Sigmoid colon (tissue), 7 donors: ENCODE results near the gene TBC1D1. TPM values are rescaled to one million over a fixed set of nuclear protein-coding genes. Genes with fewer than 3 reads are reported as not detected.
"Not testable (repeated sequence)": the region's sequence is repeated elsewhere in the genome, so short reads cannot be mapped to it uniquely, and the experiment has no call there.

Source experiments
- DNase-seq: peaks from one replicate; pipeline ENCODE4 v3.0.0-alpha.2; 2019
- H3K27ac ChIP-seq, 4 donors: fragments of 200-600 bp; sonication (generic); one replicate each; pipeline ENCODE4 v1.5.1; 2016 to 2019; ENCODE audit warnings: mild to moderate bottlenecking in 1 of 4
- H3K27me3 ChIP-seq, 3 donors: fragments of 200-600 bp; sonication (generic); one replicate each; pipeline ENCODE4 v1.5.1; 2019; ENCODE audit warnings: mild to moderate bottlenecking in 1 of 3
- H3K36me3 ChIP-seq, 4 donors: fragments of 200-600 bp; sonication (generic); one replicate each; pipeline ENCODE4 v1.5.1; 2016 to 2019
- H3K4me1 ChIP-seq, 4 donors: fragments of 200-600 bp; sonication (generic); one replicate each; pipeline ENCODE4 v1.5.1; 2017 to 2019
- H3K4me3 ChIP-seq, 4 donors: fragments of 200-600 bp; sonication (generic); one replicate each; pipeline ENCODE4 v1.5.1; 2017 to 2019; ENCODE audit warnings: mild to moderate bottlenecking in 2 of 4, moderate library complexity in 1 of 4
- H3K9me3 ChIP-seq, 4 donors: fragments of 200-600 bp in 3 of 4; sonication (generic) in 3 of 4; one replicate each; pipeline versions ENCODE4 v1.5.1 to v1.6.1; 2013 to 2019
- EP300 ChIP-seq, 4 donors: sonication (generic); formaldehyde crosslinking; IDR thresholded peaks; one replicate each; pipeline ENCODE4 v1.6.1; 2017; ENCODE audit warnings: antibody characterized with exemption in 4 of 4
- POLR2A ChIP-seq, 2 donors: fragments of 450-650 bp; IDR thresholded peaks; one replicate each; pipeline ENCODE4 v1.6.1; 2016; ENCODE audit warnings: antibody characterized with exemption in 2 of 2, mild to moderate bottlenecking in 2 of 2, moderate library complexity in 2 of 2
- POLR2AphosphoS5 ChIP-seq, 4 donors: sonication (generic); formaldehyde crosslinking; IDR thresholded peaks; one replicate each; pipeline ENCODE4 v1.6.1; 2017; ENCODE audit warnings: antibody characterized with exemption in 4 of 4
- WGBS, 2 donors: extraction: QIAGEN DNeasy Blood & Tissue Kit; methylation state at CpG; one replicate each; pipeline ENCODE4 v1.1.7; 2013; 5-methylcytosine and 5-hydroxymethylcytosine counted together
- intact Hi-C: fragments of 100-400 bp; cut with DNase I; formaldehyde crosslinking; loops from one replicate; pipeline ENCODE4 v1.15.1; 2023
- polyA plus RNA-seq, 3 donors: library from polyadenylated mRNA; stranded (reverse); fragments of 200-250 nt; gene quantifications; one replicate each; pipeline ENCODE4 v1.2.3, GENCODE V29; 2013
- total RNA-seq, 4 donors: library from RNA; depleted of rRNA; stranded (reverse); fragments of >200 nt; gene quantifications; one replicate each; pipeline ENCODE4 v1.1.0, GENCODE V29; 2016
- TF ChIP-seq, protein P1 (sequence below), 4 experiments: fragments of 450-650 bp in 3 of 4; fragments of 200-600 bp in 1 of 4; IDR thresholded peaks; one replicate each; pipeline ENCODE4 v1.5.1; 2016 to 2019; ENCODE audit warnings: antibody characterized with exemption in 4 of 4, mild to moderate bottlenecking in 3 of 4, moderate library complexity in 2 of 4
- donor health status: healthy with polysubstance abuse.
- donor health status: Bipolar disorder and iron deficiency.
- donor health status: healthy.

The TBC1D1 gene
- total and polyA plus RNA-seq, 7 donors: 31.2 to 450 (median 253) TPM

DNA sequence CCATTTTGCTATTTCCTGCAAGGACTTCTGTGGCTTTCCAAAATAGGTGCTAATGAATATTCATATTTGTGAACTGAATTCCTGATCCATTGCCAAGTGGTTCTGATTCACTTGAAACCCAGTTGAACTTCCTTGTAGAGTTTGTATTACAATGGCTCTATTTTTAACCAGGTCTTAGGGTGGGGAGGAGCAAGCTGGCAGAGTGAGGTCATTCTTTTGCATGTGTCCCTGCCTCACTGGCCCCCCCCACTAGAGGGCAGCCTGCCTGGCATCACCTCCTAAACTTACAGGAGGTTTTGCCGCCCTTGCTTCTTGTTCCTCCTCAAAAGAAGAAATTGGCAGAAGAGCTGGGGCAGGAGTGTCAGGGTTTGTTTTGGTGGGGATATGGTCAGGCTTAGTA is 79.8 kb downstream of the TBC1D1 start:
- peaks cover 0 to 51% (median 35%) of the 10 kb centered on the region in 4 donors for H3K4me1 ChIP-seq
- intact Hi-C loops: loop anchor here (10.0 kb wide), 1 partner anchor 704 kb away; no protein-coding TSS in a partner anchor
- no peak overlapping the region for H3K4me3 ChIP-seq
- no peaks in the 10 kb centered on the region for H3K36me3 ChIP-seq
- no peaks in the 10 kb centered on the region for H3K27me3 ChIP-seq
- DNase-seq: peak; percentile 87
- H3K27ac ChIP-seq: peak overlapping the region; percentile 58 to 77 (median 70)
- 30 to 66% methylated on average over 1 of the region's 1 CpG for WGBS, 2 donors
- H3K9me3 ChIP-seq: no peaks in the 10 kb centered on the region
- TF ChIP-seq, protein P1, sequence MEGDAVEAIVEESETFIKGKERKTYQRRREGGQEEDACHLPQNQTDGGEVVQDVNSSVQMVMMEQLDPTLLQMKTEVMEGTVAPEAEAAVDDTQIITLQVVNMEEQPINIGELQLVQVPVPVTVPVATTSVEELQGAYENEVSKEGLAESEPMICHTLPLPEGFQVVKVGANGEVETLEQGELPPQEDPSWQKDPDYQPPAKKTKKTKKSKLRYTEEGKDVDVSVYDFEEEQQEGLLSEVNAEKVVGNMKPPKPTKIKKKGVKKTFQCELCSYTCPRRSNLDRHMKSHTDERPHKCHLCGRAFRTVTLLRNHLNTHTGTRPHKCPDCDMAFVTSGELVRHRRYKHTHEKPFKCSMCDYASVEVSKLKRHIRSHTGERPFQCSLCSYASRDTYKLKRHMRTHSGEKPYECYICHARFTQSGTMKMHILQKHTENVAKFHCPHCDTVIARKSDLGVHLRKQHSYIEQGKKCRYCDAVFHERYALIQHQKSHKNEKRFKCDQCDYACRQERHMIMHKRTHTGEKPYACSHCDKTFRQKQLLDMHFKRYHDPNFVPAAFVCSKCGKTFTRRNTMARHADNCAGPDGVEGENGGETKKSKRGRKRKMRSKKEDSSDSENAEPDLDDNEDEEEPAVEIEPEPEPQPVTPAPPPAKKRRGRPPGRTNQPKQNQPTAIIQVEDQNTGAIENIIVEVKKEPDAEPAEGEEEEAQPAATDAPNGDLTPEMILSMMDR (IDR thresholded peaks at IDR 0.05): peak; percentile 9 to 47 (median 30)
- TF ChIP-seq POLR2A (IDR thresholded peaks at IDR 0.05): no peak
- TF ChIP-seq EP300 (IDR thresholded peaks at IDR 0.05): no peak

DNA sequence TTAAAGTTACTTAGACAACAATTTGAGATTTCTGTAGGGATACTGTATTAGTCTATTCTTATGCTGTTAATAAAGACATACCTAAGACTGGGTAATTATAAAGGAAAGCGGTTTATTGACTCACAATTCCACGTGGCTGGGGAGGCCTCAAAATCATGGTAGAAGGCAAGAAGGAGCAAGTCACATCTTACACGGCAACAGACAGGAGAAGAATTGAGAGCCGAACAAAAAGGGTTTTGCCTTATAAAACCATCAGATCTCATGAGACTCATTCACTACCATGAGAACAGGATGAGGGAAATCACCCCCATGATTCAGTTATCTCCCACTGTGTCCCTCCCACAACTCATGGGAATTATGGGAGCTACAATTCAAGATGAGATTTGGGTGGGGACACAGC is 80.3 kb downstream of the TBC1D1 start:
- no peak for DNase-seq
- peaks cover 0 to 46% (median 31%) of the 10 kb centered on the region in 4 donors for H3K4me1 ChIP-seq
- intact Hi-C loops: loop anchor here (10.0 kb wide), 1 partner anchor 704 kb away; no protein-coding TSS in a partner anchor

DNA sequence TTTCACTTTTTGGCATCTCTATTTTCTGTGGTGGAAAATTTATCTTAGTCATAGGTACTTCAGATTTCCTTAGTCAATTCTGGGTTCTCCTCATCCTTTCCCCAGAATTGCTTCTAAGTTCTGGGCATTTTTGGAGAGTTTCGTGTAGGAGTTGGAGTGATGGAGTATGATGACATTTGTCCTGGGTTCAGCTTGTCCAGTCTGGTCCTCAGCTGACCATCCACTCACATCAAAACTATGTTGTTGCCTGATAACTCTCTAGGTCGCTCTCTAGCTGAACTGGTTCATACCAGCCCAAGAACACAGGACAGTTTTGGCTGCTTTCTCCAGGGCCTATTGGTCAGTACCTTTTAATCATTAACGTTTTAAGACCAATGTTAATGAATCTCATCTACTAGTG is 82.6 kb downstream of the TBC1D1 start:
- H3K4me1 ChIP-seq: peaks cover 0 to 30% (median 18%) of the 10 kb centered on the region in 4 donors
- no peak for DNase-seq
- H3K27me3 ChIP-seq: no peaks in the 10 kb centered on the region
- TF ChIP-seq POLR2AphosphoS5 (IDR thresholded peaks at IDR 0.05) (no peak), POLR2A (IDR thresholded peaks at IDR 0.05) (no peak), EP300 (IDR thresholded peaks at IDR 0.05) (no peak)
- TF ChIP-seq, protein P1 (IDR thresholded peaks at IDR 0.05): no peak
- 93 to 94% methylated on average over 3 of the region's 3 CpGs for WGBS, 2 donors
- intact Hi-C loops: loop anchor here (10.0 kb wide), 1 partner anchor 701 kb away; no protein-coding TSS in a partner anchor
- H3K4me3 ChIP-seq: no peak overlapping the region
- H3K36me3 ChIP-seq: no peaks in the 10 kb centered on the region
- H3K9me3 ChIP-seq: no peaks in the 10 kb centered on the region
- peak overlapping the region in 2 of 4 donors; percentile 9 to 98 for H3K27ac ChIP-seq

More for the DNA sequence above, 80.3 kb downstream of the TBC1D1 start:
- no peak overlapping the region for H3K4me3 ChIP-seq
- H3K9me3 ChIP-seq: no peaks in the 10 kb centered on the region
- no peaks in the 10 kb centered on the region for H3K27me3 ChIP-seq
- H3K27ac ChIP-seq: peak overlapping the region; percentile 58 to 77 (median 70)
- TF ChIP-seq EP300 (IDR thresholded peaks at IDR 0.05) (no peak), POLR2A (IDR thresholded peaks at IDR 0.05) (no peak), POLR2AphosphoS5 (IDR thresholded peaks at IDR 0.05) (no peak)
- TF ChIP-seq, protein P1 (IDR thresholded peaks at IDR 0.05): no peak
- no peaks in the 10 kb centered on the region for H3K36me3 ChIP-seq
- 87 to 93% methylated on average over 4 of the region's 4 CpGs for WGBS, 2 donors

DNA sequence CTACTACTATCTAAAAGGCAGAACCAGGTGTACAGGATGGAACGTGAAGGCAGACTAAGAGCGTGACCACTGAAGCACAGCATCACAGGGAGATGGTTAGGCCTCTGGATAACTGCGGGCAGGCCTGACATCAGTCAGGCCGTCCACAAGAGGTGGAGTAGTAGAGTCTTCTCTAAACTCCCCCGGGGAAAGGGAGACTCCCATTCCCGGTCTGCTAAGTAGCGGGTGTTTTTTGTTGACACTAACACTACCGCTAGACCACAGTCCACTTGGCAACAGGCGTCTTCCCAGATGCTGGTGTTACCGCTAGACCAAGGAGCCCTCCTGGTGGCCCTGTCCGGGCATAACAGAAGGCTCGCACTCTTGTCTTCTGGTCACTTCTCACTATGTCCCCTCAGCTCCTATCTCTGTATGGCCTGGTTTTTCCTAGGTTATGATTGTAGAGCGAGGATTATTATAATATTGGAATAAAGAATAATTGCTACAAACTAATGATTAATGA is 84.5 kb downstream of the TBC1D1 start:
- intact Hi-C loops: loop anchor here (5.0 to 10.0 kb wide), 7 partner anchors 42 to 699 kb away; partner anchors contain the start of genes PGM2, RELL1 and TBC1D1
- not testable (repeated sequence) for H3K36me3 ChIP-seq, H3K27me3 ChIP-seq, H3K4me3 ChIP-seq, DNase-seq, H3K9me3 ChIP-seq
- Histone ChIP-seq H3K27ac (peak overlapping the region in 3 of 4 donors; percentile 2 to 98 (median 98)), H3K4me1 (peaks cover 0 to 35% (median 31%) of the 10 kb centered on the region in 4 donors)
- WGBS, 2 donors: 78 to 91% methylated on average over 12 of the region's 13 CpGs

DNA sequence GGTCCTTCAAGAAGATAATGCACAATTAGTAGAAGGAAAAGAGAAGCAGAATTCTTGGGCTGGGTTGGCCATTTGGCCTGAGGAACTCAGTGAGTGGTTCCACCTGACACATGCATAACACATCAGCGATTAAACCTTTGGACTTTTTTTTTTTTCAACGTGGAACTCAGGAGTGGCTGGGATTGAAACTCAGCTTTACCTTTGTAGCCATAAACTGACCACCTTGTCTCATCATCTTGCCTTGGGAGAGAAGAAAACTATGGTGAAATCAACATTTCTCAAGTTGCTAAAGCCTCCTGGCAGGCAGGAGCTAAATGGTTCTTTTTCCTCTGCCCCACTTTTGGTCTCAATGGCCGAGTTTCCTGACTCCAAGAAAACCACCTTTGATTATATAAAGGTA is 85.6 kb downstream of the TBC1D1 start:
- peak overlapping the region; percentile 96 to 98 (median 98) for H3K27ac ChIP-seq

More for the DNA sequence above, 85.6 kb downstream of the TBC1D1 start:
- peaks cover 0 to 40% (median 36%) of the 10 kb centered on the region in 4 donors for H3K4me1 ChIP-seq
- peak overlapping the region; percentile 61 to 98 (median 80) for H3K4me3 ChIP-seq
- no peaks in the 10 kb centered on the region for H3K27me3 ChIP-seq
- no peak for DNase-seq
- TF ChIP-seq POLR2A (IDR thresholded peaks at IDR 0.05) (no peak), POLR2AphosphoS5 (IDR thresholded peaks at IDR 0.05) (no peak), EP300 (IDR thresholded peaks at IDR 0.05) (no peak)
- TF ChIP-seq, protein P1 (IDR thresholded peaks at IDR 0.05): no peak
- no peaks in the 10 kb centered on the region for H3K9me3 ChIP-seq
- WGBS, 2 donors: 14 to 36% methylated on average over 3 of the region's 3 CpGs
- H3K36me3 ChIP-seq: no peaks in the 10 kb centered on the region
- intact Hi-C loops: loop anchor here (5.0 to 10.0 kb wide), 7 partner anchors 41 to 698 kb away; partner anchors contain the start of genes PGM2, RELL1 and TBC1D1
